NB4 (cell line): ENCODE measurements around the gene ZNF638.

Source experiments
- DNase-seq: peaks from one replicate; pipeline ENCODE4 v3.0.0; 2010; ENCODE audit warnings: low read depth
- H3K4me3 ChIP-seq: one replicate; pipeline ENCODE4 v1.5.1; 2011; ENCODE audit warnings: mild to moderate bottlenecking, low read depth, low read length, moderate library complexity
- CTCF ChIP-seq: IDR thresholded peaks from one replicate; pipeline ENCODE4 v1.5.1; 2012; ENCODE audit warnings: low read depth, low read length
- MYC ChIP-seq: IDR thresholded peaks from 2 replicates; pipeline ENCODE4 v1.6.1; 2011; ENCODE audit warnings: low read depth, low read length
- POLR2A ChIP-seq: IDR thresholded peaks from 2 replicates; pipeline ENCODE4 v1.6.1; 2011; ENCODE audit warnings: mild to moderate bottlenecking; ENCODE audit not compliant: insufficient read length; ENCODE audit errors: extremely low read depth
- TF ChIP-seq, protein P1 (sequence below): IDR thresholded peaks from 2 replicates; pipeline ENCODE4 v1.6.1; 2011; ENCODE audit warnings: low read depth, low read length

ZNF638 gene

GRCh38 chr2:71469403-71470398 is 138.1 kb downstream of the ZNF638 start:
- TF ChIP-seq POLR2A (no peak), CTCF (no peak), MYC (no peak)
- TF ChIP-seq, protein P1, sequence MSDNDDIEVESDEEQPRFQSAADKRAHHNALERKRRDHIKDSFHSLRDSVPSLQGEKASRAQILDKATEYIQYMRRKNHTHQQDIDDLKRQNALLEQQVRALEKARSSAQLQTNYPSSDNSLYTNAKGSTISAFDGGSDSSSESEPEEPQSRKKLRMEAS, result no peak
- DNase-seq, result no peak

GRCh38 chr2:71471276-71471675 is 139.7 kb downstream of the ZNF638 start:
- H3K4me3 ChIP-seq, result no peak overlapping the region
- DNase-seq, result no peak
- no peak for TF ChIP-seq MYC
- no peak for TF ChIP-seq CTCF
- TF ChIP-seq POLR2A, result no peak

More at GRCh38 chr2:71469403-71470398, 138.1 kb downstream of the ZNF638 start:
- no peak overlapping the region for H3K4me3 ChIP-seq

DNA sequence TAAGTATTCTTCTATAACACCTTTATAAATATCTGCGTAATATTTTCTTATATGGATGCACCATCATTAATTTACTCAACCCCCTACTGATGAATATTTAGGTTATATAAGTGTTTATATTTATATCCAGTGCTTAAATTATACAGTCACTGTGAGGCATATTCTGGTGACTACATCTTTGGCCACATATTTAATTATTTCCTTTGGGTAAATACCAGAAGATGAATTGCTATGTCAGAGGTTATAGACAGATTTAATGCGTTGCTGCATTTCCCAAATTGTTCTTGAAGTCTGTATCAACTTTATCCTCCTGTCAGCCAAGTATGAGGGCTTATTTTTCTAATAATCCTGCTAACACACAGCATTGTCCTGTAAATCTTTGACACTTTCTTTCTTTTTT is 140.4 kb downstream of the ZNF638 start:
- TF ChIP-seq POLR2A (no peak), CTCF (no peak), MYC (no peak)
- TF ChIP-seq, protein P1, result no peak
- no peak overlapping the region for H3K4me3 ChIP-seq
- no peak for DNase-seq

GRCh38 chr2:71473346-71474031 is 141.9 kb downstream of the ZNF638 start:
- no peak overlapping the region for H3K4me3 ChIP-seq
- no peak for DNase-seq
- TF ChIP-seq POLR2A, result no peak
- TF ChIP-seq, protein P1, result no peak
- no peak for TF ChIP-seq MYC
- TF ChIP-seq CTCF, result no peak

DNA sequence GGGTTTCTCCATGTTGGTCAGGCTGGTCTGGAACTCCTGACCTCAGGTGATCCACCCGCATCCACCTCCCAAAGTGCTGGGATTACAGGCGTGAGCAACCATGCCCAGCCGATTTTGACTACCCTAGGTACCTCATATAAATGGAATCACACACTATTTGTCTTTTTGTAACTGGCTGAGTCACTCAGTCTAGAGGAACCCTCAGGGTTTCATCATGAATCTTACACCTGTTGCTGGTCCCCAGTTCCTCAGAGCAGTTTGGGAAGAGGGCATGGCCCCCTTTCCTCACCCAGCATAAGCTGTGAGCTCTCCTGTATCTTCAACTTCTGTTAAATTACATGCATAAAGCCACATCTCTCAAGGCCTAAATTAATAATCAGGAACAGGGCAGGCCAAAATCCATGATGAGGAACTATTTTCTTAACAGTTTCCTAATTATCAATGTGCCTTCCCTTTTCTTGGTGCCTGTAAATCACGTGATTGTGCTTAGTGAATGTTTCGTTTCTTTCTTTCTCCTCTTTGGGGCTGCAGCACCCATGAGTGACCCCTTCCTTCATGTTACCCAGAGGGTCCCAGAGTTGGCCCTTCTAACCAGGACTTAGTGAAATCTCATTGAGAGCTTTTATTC is 142.6 kb downstream of the ZNF638 start:
- TF ChIP-seq MYC (no peak), CTCF (no peak), POLR2A (no peak)
- TF ChIP-seq, protein P1, result no peak
- H3K4me3 ChIP-seq, result no peak overlapping the region
- DNase-seq, result no peak
